ENCODE data around the gene HDAC3.

GRCh38 chr5:141585594-141585993, 51.1 kb downstream of the HDAC3 start:
- TF ChIP-seq CTCF (IDR thresholded peaks at IDR 0.05) (no peak), POLR2AphosphoS5 (IDR thresholded peaks at IDR 0.05; ENCODE audit: insufficient read depth in 1 of 2, low read depth in 1 of 2) (no peak), POLR2A (IDR thresholded peaks at IDR 0.05) (no peak)

All from vagina (tissue), 2 donors.